Measurements from ENCODE around the gene PTP4A1.
A peak's percentile ranks its signal among the peaks of the same experiment; 100 is the strongest.

The PTP4A1 gene

DNA sequence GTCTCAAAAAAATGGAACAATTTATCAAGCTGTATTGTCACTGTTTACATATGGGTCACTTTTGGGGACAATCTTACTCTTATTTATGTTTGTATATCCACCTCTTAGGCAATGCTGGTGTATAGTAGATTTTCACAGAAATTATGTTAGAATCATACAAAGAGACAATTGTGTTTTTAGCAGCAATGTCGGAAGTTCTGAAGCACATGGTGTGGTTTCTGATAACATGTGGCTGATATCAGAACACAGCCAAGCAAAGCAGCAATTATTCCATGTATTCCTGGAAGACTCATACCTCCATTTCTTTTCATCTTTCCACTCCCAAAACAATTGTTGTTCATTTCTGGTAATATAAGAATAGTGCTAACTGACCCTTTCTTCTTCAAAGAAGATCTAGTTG, 17.5 kb upstream of the PTP4A1 start:
- Histone ChIP-seq H3K27me3 (ENCODE audit: control insufficient read depth in 1 of 2, insufficient read depth in 2 of 2, low read length in 2 of 2) (no peaks in the 10 kb centered on the region), H3K9me3 (ENCODE audit: control insufficient read depth in 1 of 2, low read length in 2 of 2) (no peaks in the 10 kb centered on the region), H3K27ac (ENCODE audit: low read depth, low read length) (no peak overlapping the region), H3K4me3 (ENCODE audit: low read depth in 1 of 2, low read length in 2 of 2) (no peak overlapping the region), H3K9ac (ENCODE audit: low read depth in 1 of 2, low read length in 2 of 2) (no peak overlapping the region), H3K4me1 (ENCODE audit: control insufficient read depth in 1 of 2, insufficient read depth in 2 of 2, low read length in 2 of 2) (peaks cover 0 to 5% of the 10 kb centered on the region in 2 donors), H3K36me3 (ENCODE audit: control insufficient read depth in 1 of 2, insufficient read depth in 2 of 2, low read length in 2 of 2) (no peaks in the 10 kb centered on the region)

GRCh38 chr6:63556369-63556768, 15.9 kb upstream of the PTP4A1 start:
- Histone ChIP-seq H3K4me3 (ENCODE audit: low read depth in 1 of 2, low read length in 2 of 2) (no peak overlapping the region), H3K4me1 (ENCODE audit: control insufficient read depth in 1 of 2, insufficient read depth in 2 of 2, low read length in 2 of 2) (peaks cover 0 to 5% of the 10 kb centered on the region in 2 donors), H3K36me3 (ENCODE audit: control insufficient read depth in 1 of 2, insufficient read depth in 2 of 2, low read length in 2 of 2) (no peaks in the 10 kb centered on the region), H3K27ac (ENCODE audit: low read depth, low read length) (no peak overlapping the region), H3K9ac (ENCODE audit: low read depth in 1 of 2, low read length in 2 of 2) (no peak overlapping the region), H3K9me3 (ENCODE audit: control insufficient read depth in 1 of 2, low read length in 2 of 2) (no peaks in the 10 kb centered on the region), H3K27me3 (ENCODE audit: control insufficient read depth in 1 of 2, insufficient read depth in 2 of 2, low read length in 2 of 2) (no peaks in the 10 kb centered on the region)

DNA sequence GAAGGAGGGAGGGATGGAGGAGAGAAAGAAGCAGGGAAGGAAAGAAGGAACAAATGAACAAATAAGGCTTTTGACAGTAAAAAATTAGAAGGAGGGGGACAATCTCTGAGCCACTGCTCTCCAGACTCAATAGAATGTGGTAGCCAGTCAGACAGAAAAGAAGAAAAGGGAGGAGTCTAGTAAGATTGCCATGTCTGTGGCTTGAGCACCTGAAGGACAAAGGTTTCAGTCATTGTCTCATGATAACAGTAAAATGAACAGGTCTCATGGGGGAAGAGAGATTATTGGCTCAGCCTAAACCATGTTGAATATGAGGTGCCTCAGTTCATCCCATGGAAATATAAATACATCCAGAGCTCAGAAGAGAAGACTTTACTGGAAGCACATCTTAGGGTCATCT, 14.0 kb upstream of the PTP4A1 start:
- no peaks in the 10 kb centered on the region for H3K9me3 ChIP-seq (ENCODE audit: control insufficient read depth in 1 of 2, low read length in 2 of 2)
- H3K4me3 ChIP-seq (ENCODE audit: low read depth in 1 of 2, low read length in 2 of 2), result no peak overlapping the region

DNA sequence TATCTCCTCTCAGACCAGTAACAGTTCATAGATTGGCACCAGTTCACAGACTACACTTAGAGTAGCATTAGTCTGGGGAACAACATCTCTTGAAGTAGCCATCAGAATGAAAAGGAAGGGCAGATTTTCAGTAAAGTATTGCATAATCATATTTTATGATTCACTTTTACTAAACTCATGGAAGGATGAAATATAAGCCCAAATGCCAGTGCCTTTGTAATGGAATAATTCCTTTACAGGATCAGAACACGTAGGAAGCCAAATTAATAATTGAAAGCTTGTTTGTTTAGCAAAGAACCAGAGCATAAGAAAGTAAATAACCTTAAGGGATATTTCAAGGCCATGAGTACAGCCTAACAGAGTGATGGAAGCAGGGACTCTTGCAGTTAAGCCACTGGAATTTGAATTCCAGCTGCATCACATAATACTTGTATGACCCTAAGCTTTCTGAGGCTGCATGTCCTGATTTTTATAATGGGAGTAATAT, 11.4 kb upstream of the PTP4A1 start:
- Histone ChIP-seq H3K27me3 (ENCODE audit: control insufficient read depth in 1 of 2, insufficient read depth in 2 of 2, low read length in 2 of 2) (no peaks in the 10 kb centered on the region), H3K27ac (ENCODE audit: low read depth, low read length) (no peak overlapping the region), H3K4me1 (ENCODE audit: control insufficient read depth in 1 of 2, insufficient read depth in 2 of 2, low read length in 2 of 2) (peaks cover 0 to 4% of the 10 kb centered on the region in 2 donors), H3K9ac (ENCODE audit: low read depth in 1 of 2, low read length in 2 of 2) (no peak overlapping the region), H3K4me3 (ENCODE audit: low read depth in 1 of 2, low read length in 2 of 2) (no peak overlapping the region), H3K36me3 (ENCODE audit: control insufficient read depth in 1 of 2, insufficient read depth in 2 of 2, low read length in 2 of 2) (no peaks in the 10 kb centered on the region), H3K9me3 (ENCODE audit: control insufficient read depth in 1 of 2, low read length in 2 of 2) (no peaks in the 10 kb centered on the region)

More for the DNA sequence above, 14.0 kb upstream of the PTP4A1 start:
- Histone ChIP-seq H3K36me3 (ENCODE audit: control insufficient read depth in 1 of 2, insufficient read depth in 2 of 2, low read length in 2 of 2) (no peaks in the 10 kb centered on the region), H3K27me3 (ENCODE audit: control insufficient read depth in 1 of 2, insufficient read depth in 2 of 2, low read length in 2 of 2) (no peaks in the 10 kb centered on the region), H3K27ac (ENCODE audit: low read depth, low read length) (no peak overlapping the region), H3K9ac (ENCODE audit: low read depth in 1 of 2, low read length in 2 of 2) (no peak overlapping the region), H3K4me1 (ENCODE audit: control insufficient read depth in 1 of 2, insufficient read depth in 2 of 2, low read length in 2 of 2) (peaks cover 0 to 3% of the 10 kb centered on the region in 2 donors)

- Histone ChIP-seq H3K27me3 (ENCODE audit: control insufficient read depth in 1 of 2, insufficient read depth in 2 of 2, low read length in 2 of 2) (no peaks in the 10 kb centered on the region), H3K9ac (ENCODE audit: low read depth in 1 of 2, low read length in 2 of 2) (no peak overlapping the region), H3K9me3 (ENCODE audit: control insufficient read depth in 1 of 2, low read length in 2 of 2) (no peaks in the 10 kb centered on the region), H3K4me1 (ENCODE audit: control insufficient read depth in 1 of 2, insufficient read depth in 2 of 2, low read length in 2 of 2) (peaks cover 0 to 9% of the 10 kb centered on the region in 2 donors), H3K27ac (ENCODE audit: low read depth, low read length) (no peak overlapping the region), H3K36me3 (ENCODE audit: control insufficient read depth in 1 of 2, insufficient read depth in 2 of 2, low read length in 2 of 2) (no peaks in the 10 kb centered on the region), H3K4me3 (ENCODE audit: low read depth in 1 of 2, low read length in 2 of 2) (no peak overlapping the region)
Measured at GRCh38 chr6:63561288-63561687, 11.0 kb upstream of the PTP4A1 start.

- Histone ChIP-seq H3K36me3 (ENCODE audit: control insufficient read depth in 1 of 2, insufficient read depth in 2 of 2, low read length in 2 of 2) (no peaks in the 10 kb centered on the region), H3K9ac (ENCODE audit: low read depth in 1 of 2, low read length in 2 of 2) (no peak overlapping the region), H3K27ac (ENCODE audit: low read depth, low read length) (no peak overlapping the region), H3K9me3 (ENCODE audit: control insufficient read depth in 1 of 2, low read length in 2 of 2) (no peaks in the 10 kb centered on the region), H3K4me1 (ENCODE audit: control insufficient read depth in 1 of 2, insufficient read depth in 2 of 2, low read length in 2 of 2) (peaks cover 3 to 10% of the 10 kb centered on the region in 2 donors), H3K4me3 (ENCODE audit: low read depth in 1 of 2, low read length in 2 of 2) (no peak overlapping the region), H3K27me3 (ENCODE audit: control insufficient read depth in 1 of 2, insufficient read depth in 2 of 2, low read length in 2 of 2) (no peaks in the 10 kb centered on the region)
Measured at GRCh38 chr6:63563235-63563634, 9.0 kb upstream of the PTP4A1 start.

DNA sequence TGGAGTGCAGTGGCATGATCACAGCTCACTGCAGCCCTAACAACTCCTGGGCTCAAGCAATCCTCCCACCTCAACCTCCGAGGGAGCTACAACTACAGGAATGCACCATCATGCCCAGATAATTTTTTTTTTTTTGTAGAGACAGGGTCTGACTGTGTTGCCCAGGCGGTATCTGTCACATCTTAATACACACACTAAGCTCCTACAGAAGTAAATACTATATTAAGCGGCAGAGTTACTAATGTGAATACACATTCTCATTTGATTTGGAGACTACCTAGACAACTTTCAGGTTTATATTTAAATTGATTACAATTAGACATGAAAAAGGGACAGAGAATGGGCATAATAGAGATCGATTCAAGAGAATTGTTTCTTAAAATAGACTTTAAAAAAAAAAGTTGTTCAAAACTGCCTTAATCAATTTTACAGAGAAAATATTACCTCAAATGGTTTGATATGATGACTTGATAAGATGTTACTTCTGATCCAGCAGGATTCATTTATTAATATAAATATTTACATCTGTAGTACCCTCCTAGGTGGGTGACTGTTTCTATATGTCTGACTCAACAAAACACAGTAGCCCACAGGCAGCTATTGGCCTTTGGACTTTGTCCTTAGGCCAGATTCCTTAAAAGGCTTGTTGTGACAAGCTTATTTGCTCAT, 7.1 kb upstream of the PTP4A1 start:
- H3K27ac ChIP-seq (ENCODE audit: low read depth, low read length), result no peak overlapping the region
- H3K9ac ChIP-seq (ENCODE audit: low read depth in 1 of 2, low read length in 2 of 2), result no peak overlapping the region
- H3K4me3 ChIP-seq (ENCODE audit: low read depth in 1 of 2, low read length in 2 of 2), result no peak overlapping the region
- peaks cover 3 to 10% of the 10 kb centered on the region in 2 donors for H3K4me1 ChIP-seq (ENCODE audit: control insufficient read depth in 1 of 2, insufficient read depth in 2 of 2, low read length in 2 of 2)
- no peaks in the 10 kb centered on the region for H3K36me3 ChIP-seq (ENCODE audit: control insufficient read depth in 1 of 2, insufficient read depth in 2 of 2, low read length in 2 of 2)
- no peaks in the 10 kb centered on the region for H3K9me3 ChIP-seq (ENCODE audit: control insufficient read depth in 1 of 2, low read length in 2 of 2)
- no peaks in the 10 kb centered on the region for H3K27me3 ChIP-seq (ENCODE audit: control insufficient read depth in 1 of 2, insufficient read depth in 2 of 2, low read length in 2 of 2)

- Histone ChIP-seq H3K27ac (ENCODE audit: low read depth, low read length) (no peak overlapping the region), H3K27me3 (ENCODE audit: control insufficient read depth in 1 of 2, insufficient read depth in 2 of 2, low read length in 2 of 2) (no peaks in the 10 kb centered on the region), H3K4me1 (ENCODE audit: control insufficient read depth in 1 of 2, insufficient read depth in 2 of 2, low read length in 2 of 2) (peaks cover 3 to 10% of the 10 kb centered on the region in 2 donors), H3K9ac (ENCODE audit: low read depth in 1 of 2, low read length in 2 of 2) (no peak overlapping the region), H3K9me3 (ENCODE audit: control insufficient read depth in 1 of 2, low read length in 2 of 2) (no peaks in the 10 kb centered on the region), H3K4me3 (ENCODE audit: low read depth in 1 of 2, low read length in 2 of 2) (no peak overlapping the region), H3K36me3 (ENCODE audit: control insufficient read depth in 1 of 2, insufficient read depth in 2 of 2, low read length in 2 of 2) (no peaks in the 10 kb centered on the region)
Measured at GRCh38 chr6:63565727-63566596, 6.3 kb upstream of the PTP4A1 start.

- Histone ChIP-seq H3K9me3 (ENCODE audit: control insufficient read depth in 1 of 2, low read length in 2 of 2) (no peaks in the 10 kb centered on the region), H3K4me1 (ENCODE audit: control insufficient read depth in 1 of 2, insufficient read depth in 2 of 2, low read length in 2 of 2) (peaks cover 10 to 18% of the 10 kb centered on the region in 2 donors), H3K9ac (ENCODE audit: low read depth in 1 of 2, low read length in 2 of 2) (no peak overlapping the region), H3K27me3 (ENCODE audit: control insufficient read depth in 1 of 2, insufficient read depth in 2 of 2, low read length in 2 of 2) (no peaks in the 10 kb centered on the region), H3K27ac (ENCODE audit: low read depth, low read length) (no peak overlapping the region), H3K36me3 (ENCODE audit: control insufficient read depth in 1 of 2, insufficient read depth in 2 of 2, low read length in 2 of 2) (no peaks in the 10 kb centered on the region), H3K4me3 (ENCODE audit: low read depth in 1 of 2, low read length in 2 of 2) (no peak overlapping the region)
Measured at GRCh38 chr6:63567966-63568365, 4.3 kb upstream of the PTP4A1 start.

DNA sequence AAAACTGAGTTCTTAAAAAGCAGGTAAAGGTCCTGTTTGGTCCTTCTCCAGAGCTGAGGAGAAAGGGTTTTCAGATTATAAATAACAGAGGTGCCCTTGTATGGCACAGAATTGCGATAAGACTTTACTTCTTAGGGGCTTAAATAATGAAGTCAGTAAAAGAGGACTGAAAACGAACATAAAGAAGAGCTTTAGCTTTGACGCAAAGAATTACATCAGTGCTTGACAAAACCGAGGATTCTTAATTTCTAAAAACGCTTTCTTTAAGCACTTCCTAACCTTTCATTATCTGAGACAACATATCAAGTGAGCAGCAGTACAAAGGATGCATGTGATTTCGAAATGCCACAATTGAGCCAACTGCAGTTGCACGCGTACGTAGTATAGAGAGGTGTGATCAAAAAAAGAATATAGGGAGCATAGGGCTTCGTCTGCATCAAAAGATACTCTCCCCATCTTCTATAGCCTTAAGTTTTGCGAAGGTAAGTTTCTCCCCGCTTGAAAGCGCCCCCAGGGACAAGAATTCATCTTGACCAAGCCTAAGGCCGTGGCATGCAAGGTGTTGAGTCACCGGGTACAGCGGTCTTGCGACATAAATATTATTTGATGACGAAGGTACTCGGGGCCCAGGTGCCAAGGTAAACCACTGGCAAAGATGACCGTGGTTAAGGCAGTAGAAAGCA, 778 bp upstream of the PTP4A1 start:
- H3K27ac ChIP-seq (ENCODE audit: low read depth, low read length), result peak overlapping the region; percentile 99

More for the DNA sequence above, 778 bp upstream of the PTP4A1 start:
- H3K27me3 ChIP-seq (ENCODE audit: control insufficient read depth in 1 of 2, insufficient read depth in 2 of 2, low read length in 2 of 2), result no peaks in the 10 kb centered on the region
- peaks cover 1 to 3% of the 10 kb centered on the region in 2 donors for H3K36me3 ChIP-seq (ENCODE audit: control insufficient read depth in 1 of 2, insufficient read depth in 2 of 2, low read length in 2 of 2)
- H3K9me3 ChIP-seq (ENCODE audit: control insufficient read depth in 1 of 2, low read length in 2 of 2), result no peaks in the 10 kb centered on the region
- H3K4me3 ChIP-seq (ENCODE audit: low read depth in 1 of 2, low read length in 2 of 2), result peak overlapping the region; percentile 73 to 89
- peaks cover 14 to 25% of the 10 kb centered on the region in 2 donors for H3K4me1 ChIP-seq (ENCODE audit: control insufficient read depth in 1 of 2, insufficient read depth in 2 of 2, low read length in 2 of 2)
- peak overlapping the region; percentile 71 to 86 for H3K9ac ChIP-seq (ENCODE audit: low read depth in 1 of 2, low read length in 2 of 2)
